Endothelial cell of umbilical vein (primary cell): ENCODE measurements around the gene MAGI1. TPM values are rescaled to one million over a fixed set of nuclear protein-coding genes. Genes with fewer than 3 reads are reported as not detected.

Experiments
- BruUV-seq: library from RNA; stranded (reverse); fragments of 400-500 nt; replicated peaks from 2 replicates; lab custom pipeline; 2021; lab: Mats Ljungman, UMichigan
- CTCF ChIA-PET: fragments of 300-600, 350-600 bp; sonication (Branson Sonifier 250); formaldehyde crosslinking; loops from one replicate; lab custom pipeline; 2021; ENCODE audit warnings: antibody characterized with exemption, inconsistent platforms; lab: Charles Lee
- POLR2A ChIA-PET: fragments of 300-600, 350-600 bp; sonication (Branson Sonifier 250); formaldehyde crosslinking; loops from one replicate; lab custom pipeline; 2021; ENCODE audit warnings: antibody characterized with exemption, inconsistent platforms; lab: Charles Lee
- DNase-seq: peaks from one replicate; pipeline ENCODE4 v3.0.0-alpha.2; 2011; ENCODE audit warnings: low read depth, low spot score
- FAIRE-seq: peaks from 2 replicates; lab custom pipeline; 2011; peaks lifted over from hg19 to GRCh38; lab: Jason Lieb, UNC
- H2AFZ ChIP-seq: 2 replicates; pipeline ENCODE4 v1.6.0; 2012; ENCODE audit warnings: low read depth, low read length, control low read depth, inconsistent platforms
- H3K27ac ChIP-seq: 2 replicates; pipeline ENCODE4 v1.5.1; 2011; ENCODE audit warnings: low read depth, mild to moderate bottlenecking, control low read depth, low read length, moderate library complexity; ENCODE audit not compliant: insufficient read depth
- H3K27me3 ChIP-seq, 2 experiments: 2 replicates each; pipeline versions ENCODE4 v1.6.0 to v1.6.1; 2011; ENCODE audit warnings: low read length in 2 of 2, mixed read lengths in 1 of 2; ENCODE audit not compliant: control insufficient read depth in 2 of 2, insufficient read depth in 2 of 2
- H3K36me3 ChIP-seq, 2 experiments: 2 replicates in 1 of 2; 3 replicates in 1 of 2; pipeline ENCODE4 v1.5.1; 2011; ENCODE audit warnings: low read length in 2 of 2, mild to moderate bottlenecking in 1 of 2, moderate library complexity in 1 of 2; ENCODE audit not compliant: control insufficient read depth in 2 of 2, insufficient read depth in 2 of 2; ENCODE audit errors: extremely low read depth in 1 of 2
- H3K4me1 ChIP-seq: 3 replicates; pipeline ENCODE4 v1.5.1; 2011; ENCODE audit warnings: mild to moderate bottlenecking, low read length; ENCODE audit not compliant: control insufficient read depth, insufficient read depth; ENCODE audit errors: extremely low read depth
- H3K4me2 ChIP-seq: 2 replicates; pipeline ENCODE4 v1.6.1; 2011; ENCODE audit warnings: low read length, control low read depth, mixed read lengths; ENCODE audit not compliant: insufficient read depth
- H3K4me3 ChIP-seq, 3 experiments: fragments of 200-600 bp in 1 of 3; sonication (generic), shearing (Covaris generic) in 1 of 3; replicated peaks in 1 of 3; 2 replicates each; pipeline ENCODE4 v1.5.1; 2011 to 2016; ENCODE audit warnings: control low read depth in 3 of 3, low read length in 3 of 3, mild to moderate bottlenecking in 2 of 3, inconsistent platforms in 1 of 3, low read depth in 1 of 3, moderate library complexity in 1 of 3; ENCODE audit not compliant: insufficient read depth in 1 of 3
- H3K79me2 ChIP-seq: 2 replicates; pipeline ENCODE4 v1.6.0; 2012; ENCODE audit warnings: low read length, inconsistent platforms; ENCODE audit not compliant: control insufficient read depth, insufficient read depth
- H3K9ac ChIP-seq: replicated peaks from 2 replicates; pipeline ENCODE3; 2011; ENCODE audit warnings: low read length, control low read depth; ENCODE audit not compliant: insufficient read depth; ENCODE audit errors: extremely low read depth
- H3K9me1 ChIP-seq: replicated peaks from 3 replicates; pipeline ENCODE4 v1.6.0; 2011; ENCODE audit warnings: mild to moderate bottlenecking, low read length; ENCODE audit not compliant: control insufficient read depth, insufficient read depth; ENCODE audit errors: extremely low read depth
- H3K9me3 ChIP-seq: replicated peaks from 2 replicates; pipeline ENCODE4 v1.5.1; 2012; ENCODE audit warnings: low read length, inconsistent platforms; ENCODE audit not compliant: control insufficient read depth, insufficient read depth
- H4K20me1 ChIP-seq: replicated peaks from 2 replicates; pipeline ENCODE3; 2011; ENCODE audit warnings: mild to moderate bottlenecking, low read length; ENCODE audit not compliant: control insufficient read depth, insufficient read depth; ENCODE audit errors: extremely low read depth
- EZH2 ChIP-seq: IDR thresholded peaks from 2 replicates; pipeline ENCODE4 v1.6.1; 2012; ENCODE audit warnings: borderline replicate concordance, low read depth, mild to moderate bottlenecking, moderate library complexity, low read length, inconsistent platforms; ENCODE audit not compliant: severe bottlenecking
- FOS ChIP-seq: IDR thresholded peaks from 2 replicates; pipeline ENCODE4 v1.6.1; 2011; ENCODE audit warnings: mild to moderate bottlenecking, low read length, moderate library complexity, borderline replicate concordance; ENCODE audit not compliant: insufficient read depth
- GATA2 ChIP-seq: IDR thresholded peaks from 2 replicates; pipeline ENCODE4 v1.7.0; 2011; ENCODE audit warnings: low read depth, mild to moderate bottlenecking, moderate library complexity, mixed read lengths, low read length; ENCODE audit not compliant: insufficient read length, insufficient read depth
- JUN ChIP-seq: IDR thresholded peaks from 2 replicates; pipeline ENCODE4 v1.6.1; 2011; ENCODE audit warnings: borderline replicate concordance, low read depth; ENCODE audit not compliant: insufficient read length, insufficient read depth
- MYC ChIP-seq: IDR thresholded peaks from one replicate; pipeline ENCODE4 v1.6.1; 2011; ENCODE audit warnings: mild to moderate bottlenecking, low read depth, low read length
- POLR2A ChIP-seq: IDR thresholded peaks from 2 replicates; pipeline ENCODE4 v1.6.1; 2012; ENCODE audit warnings: low read depth, mild to moderate bottlenecking, control low read depth, low read length
- POLR2AphosphoS5 ChIP-seq: IDR thresholded peaks from 2 replicates; pipeline ENCODE4 v1.6.1; 2012; ENCODE audit warnings: low read depth, mild to moderate bottlenecking, control low read depth, low read length, moderate library complexity; ENCODE audit not compliant: insufficient read depth
- dilution Hi-C: fragments of 300-500 bp; cut with MboI; formaldehyde crosslinking; loops from one replicate; pipeline ENCODE4 v1.15.0; 2019; ENCODE audit warnings: low sequenced_read_pairs; ENCODE audit not compliant: extremely low pct_ligation_motif_present
- intact Hi-C: fragments of 100-400 bp; cut with micrococcal nuclease; formaldehyde crosslinking; loops from one replicate; pipeline ENCODE4 v1.10.0; 2022
- polyA plus RNA-seq, 4 experiments: library from polyadenylated mRNA; depleted of rRNA in 3 of 4; stranded (reverse) in 3 of 4; unstranded in 1 of 4; fragments of >200 nt; gene quantifications; 2 replicates each; pipeline versions ENCODE4 v1.2.1 to v1.2.3, GENCODE V29; 2011 to 2012; ENCODE audit warnings: missing spikeins in 1 of 4
- total RNA-seq: library from RNA; stranded (reverse); gene quantifications from 2 replicates; pipeline ENCODE4 v1.2.3, GENCODE V29; 2021
- TF ChIP-seq, protein P1 (sequence below): IDR thresholded peaks from 2 replicates; pipeline ENCODE4 v1.6.1; 2011; ENCODE audit not compliant: insufficient read depth, insufficient read length
- TF ChIP-seq, protein P2 (sequence below), 2 donors: IDR thresholded peaks; 1 replicate in 1 of 2; 2 replicates in 1 of 2; pipeline ENCODE4 v1.5.1; 2011; ENCODE audit warnings: low read length in 2 of 2, mild to moderate bottlenecking in 2 of 2, moderate library complexity in 2 of 2, control low read depth in 1 of 2, inconsistent platforms in 1 of 2, low read depth in 1 of 2; ENCODE audit not compliant: insufficient read depth in 1 of 2; ENCODE audit errors: extremely low read depth in 1 of 2

The MAGI1 gene
- total and polyA plus RNA-seq, 2 donors (not counting 3 experiments of a cell fraction or from before 2014, with no cell fraction given) = 10.1 to 47.9 TPM

DNA sequence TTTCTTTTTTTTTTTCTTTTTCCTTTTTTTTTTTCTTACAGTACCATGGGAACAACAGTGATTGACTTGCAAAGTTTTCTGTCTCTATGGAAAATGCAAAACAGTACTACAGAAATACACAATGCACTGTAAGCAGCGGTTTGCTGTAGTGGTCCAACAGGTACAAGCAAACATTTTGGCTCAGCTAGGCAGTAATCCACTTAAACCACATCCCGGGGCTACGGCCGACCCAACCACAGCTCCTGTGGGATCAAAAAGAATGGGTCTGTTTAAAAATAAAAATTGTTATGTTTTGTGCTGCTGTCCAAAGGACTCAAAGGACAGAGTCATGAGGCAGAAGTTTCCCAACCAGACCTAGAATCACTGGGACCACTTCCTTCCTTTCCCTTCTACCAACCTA is 683.8 kb downstream of the MAGI1 start:
- Histone ChIP-seq H3K9me1 (no peaks in the 10 kb centered on the region), H3K36me3 (no peaks in the 10 kb centered on the region), H3K27me3 (no peaks in the 10 kb centered on the region), H4K20me1 (no peaks in the 10 kb centered on the region), H3K9me3 (no peaks in the 10 kb centered on the region), H2AFZ (no peak overlapping the region), H3K9ac (no peak overlapping the region), H3K27ac (no peak overlapping the region), H3K4me1 (no peaks in the 10 kb centered on the region), H3K4me2 (no peak overlapping the region), H3K4me3 (no peak overlapping the region), H3K79me2 (no peaks in the 10 kb centered on the region)
- no peak for FAIRE-seq
- CTCF ChIA-PET = interaction anchor here (0.6 kb wide), 1 partner anchor 13 kb away, joined by 4 read pairs; no protein-coding TSS in a partner anchor
- POLR2A ChIA-PET = no interaction called here
- no peak for DNase-seq
- TF ChIP-seq EZH2 = no peak
- no peak for TF ChIP-seq GATA2
- TF ChIP-seq JUN = no peak
- TF ChIP-seq, protein P1, sequence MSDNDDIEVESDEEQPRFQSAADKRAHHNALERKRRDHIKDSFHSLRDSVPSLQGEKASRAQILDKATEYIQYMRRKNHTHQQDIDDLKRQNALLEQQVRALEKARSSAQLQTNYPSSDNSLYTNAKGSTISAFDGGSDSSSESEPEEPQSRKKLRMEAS = no peak
- no peak for TF ChIP-seq POLR2A
- TF ChIP-seq FOS = no peak
- TF ChIP-seq, protein P2, sequence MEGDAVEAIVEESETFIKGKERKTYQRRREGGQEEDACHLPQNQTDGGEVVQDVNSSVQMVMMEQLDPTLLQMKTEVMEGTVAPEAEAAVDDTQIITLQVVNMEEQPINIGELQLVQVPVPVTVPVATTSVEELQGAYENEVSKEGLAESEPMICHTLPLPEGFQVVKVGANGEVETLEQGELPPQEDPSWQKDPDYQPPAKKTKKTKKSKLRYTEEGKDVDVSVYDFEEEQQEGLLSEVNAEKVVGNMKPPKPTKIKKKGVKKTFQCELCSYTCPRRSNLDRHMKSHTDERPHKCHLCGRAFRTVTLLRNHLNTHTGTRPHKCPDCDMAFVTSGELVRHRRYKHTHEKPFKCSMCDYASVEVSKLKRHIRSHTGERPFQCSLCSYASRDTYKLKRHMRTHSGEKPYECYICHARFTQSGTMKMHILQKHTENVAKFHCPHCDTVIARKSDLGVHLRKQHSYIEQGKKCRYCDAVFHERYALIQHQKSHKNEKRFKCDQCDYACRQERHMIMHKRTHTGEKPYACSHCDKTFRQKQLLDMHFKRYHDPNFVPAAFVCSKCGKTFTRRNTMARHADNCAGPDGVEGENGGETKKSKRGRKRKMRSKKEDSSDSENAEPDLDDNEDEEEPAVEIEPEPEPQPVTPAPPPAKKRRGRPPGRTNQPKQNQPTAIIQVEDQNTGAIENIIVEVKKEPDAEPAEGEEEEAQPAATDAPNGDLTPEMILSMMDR (IDR thresholded peaks at IDR 0.05; ENCODE audit: extremely low read depth in 1 of 2, insufficient read depth in 1 of 2, low read depth in 1 of 2, low read length in 2 of 2) = no peak
- no peak for TF ChIP-seq POLR2AphosphoS5
- TF ChIP-seq MYC = no peak
- BruUV-seq = no TSS peak
- intact Hi-C loops = no loop called here
- dilution Hi-C loops = no loop called here
